ENCODE data around the gene CNTN1.

DNA sequence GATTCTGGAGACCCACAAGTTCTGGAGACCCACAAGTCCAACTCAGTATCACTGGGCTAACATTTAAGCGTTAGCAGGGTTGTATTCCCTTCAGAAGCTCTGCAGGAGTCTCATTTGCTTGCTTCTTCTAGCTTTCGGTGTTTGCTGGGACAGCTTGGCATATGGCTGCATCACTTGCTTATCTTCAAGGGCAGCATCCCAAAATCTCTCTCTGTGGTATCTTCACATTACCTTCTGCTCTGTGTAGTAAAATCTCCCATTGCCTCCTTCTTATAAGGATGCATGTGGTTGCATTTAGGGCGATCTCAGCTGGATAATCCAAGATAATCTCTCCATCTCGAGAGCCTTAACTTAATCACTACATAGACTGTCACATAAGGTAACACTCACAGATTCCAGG lies 7.3 kb upstream of the CNTN1 start:
- TF ChIP-seq, protein P1, sequence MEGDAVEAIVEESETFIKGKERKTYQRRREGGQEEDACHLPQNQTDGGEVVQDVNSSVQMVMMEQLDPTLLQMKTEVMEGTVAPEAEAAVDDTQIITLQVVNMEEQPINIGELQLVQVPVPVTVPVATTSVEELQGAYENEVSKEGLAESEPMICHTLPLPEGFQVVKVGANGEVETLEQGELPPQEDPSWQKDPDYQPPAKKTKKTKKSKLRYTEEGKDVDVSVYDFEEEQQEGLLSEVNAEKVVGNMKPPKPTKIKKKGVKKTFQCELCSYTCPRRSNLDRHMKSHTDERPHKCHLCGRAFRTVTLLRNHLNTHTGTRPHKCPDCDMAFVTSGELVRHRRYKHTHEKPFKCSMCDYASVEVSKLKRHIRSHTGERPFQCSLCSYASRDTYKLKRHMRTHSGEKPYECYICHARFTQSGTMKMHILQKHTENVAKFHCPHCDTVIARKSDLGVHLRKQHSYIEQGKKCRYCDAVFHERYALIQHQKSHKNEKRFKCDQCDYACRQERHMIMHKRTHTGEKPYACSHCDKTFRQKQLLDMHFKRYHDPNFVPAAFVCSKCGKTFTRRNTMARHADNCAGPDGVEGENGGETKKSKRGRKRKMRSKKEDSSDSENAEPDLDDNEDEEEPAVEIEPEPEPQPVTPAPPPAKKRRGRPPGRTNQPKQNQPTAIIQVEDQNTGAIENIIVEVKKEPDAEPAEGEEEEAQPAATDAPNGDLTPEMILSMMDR (conservative IDR thresholded peaks at IDR 0.05), result no peak
- TF ChIP-seq ZFX (IDR thresholded peaks at IDR 0.05), result no peak
